NCI-H2107 treated with DMSO at 0.1 percent for 48 hours (cell line): Measurements from ENCODE around the gene TTLL10.

ENCODE experiments used
- DNase-seq: peaks from one replicate; lab custom pipeline; 2025; ENCODE audit not compliant: unreplicated experiment; lab: John Stamatoyannopoulos, UW

Gene TTLL10

DNA sequence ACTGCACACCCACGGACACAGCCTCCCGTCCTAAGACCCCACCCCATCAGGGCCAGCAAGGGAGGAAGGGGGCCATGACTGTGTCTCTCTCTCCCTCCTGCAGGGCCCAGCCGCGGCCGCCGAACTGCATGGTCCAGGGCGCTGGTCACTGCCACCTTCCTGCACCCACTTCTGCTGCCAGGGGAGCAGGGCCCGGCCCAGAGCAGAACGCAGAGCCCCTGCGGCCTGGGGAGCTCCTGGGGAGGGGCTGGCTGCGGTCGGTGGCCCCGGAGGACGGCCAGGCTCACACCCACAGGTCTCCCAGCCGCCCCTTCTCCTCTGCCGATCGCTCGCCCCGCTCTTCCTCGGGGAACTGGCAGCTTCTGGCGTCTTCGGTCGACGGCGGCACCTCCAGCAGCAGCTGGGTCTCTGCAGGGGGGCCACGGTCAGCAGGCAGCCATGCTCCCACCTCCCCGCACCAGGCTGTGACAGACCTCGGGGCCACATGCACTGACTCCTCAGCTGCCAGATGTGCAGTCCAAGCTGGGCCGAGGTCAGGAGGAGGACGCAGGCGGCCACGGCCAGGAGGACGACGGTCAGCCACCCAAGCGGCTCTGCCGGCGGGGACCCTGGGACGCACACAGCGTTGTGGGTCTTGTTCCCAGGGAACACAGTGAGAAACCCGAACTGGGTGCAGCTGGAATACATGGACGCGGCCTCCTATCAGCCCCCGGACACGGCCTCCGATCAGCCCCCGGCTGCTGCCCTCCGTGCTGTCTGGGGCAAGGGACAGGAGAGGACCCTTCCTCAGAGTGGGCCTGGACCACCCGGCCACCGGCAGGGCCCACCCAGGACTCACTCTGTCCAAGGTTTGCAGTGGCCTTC lies 30.1 kb downstream of the TTLL10 start:
- no peak for DNase-seq

- DNase-seq: no peak
Observed at GRCh38 chr1:1204425-1204920, 30.8 kb downstream of the TTLL10 start.

DNA sequence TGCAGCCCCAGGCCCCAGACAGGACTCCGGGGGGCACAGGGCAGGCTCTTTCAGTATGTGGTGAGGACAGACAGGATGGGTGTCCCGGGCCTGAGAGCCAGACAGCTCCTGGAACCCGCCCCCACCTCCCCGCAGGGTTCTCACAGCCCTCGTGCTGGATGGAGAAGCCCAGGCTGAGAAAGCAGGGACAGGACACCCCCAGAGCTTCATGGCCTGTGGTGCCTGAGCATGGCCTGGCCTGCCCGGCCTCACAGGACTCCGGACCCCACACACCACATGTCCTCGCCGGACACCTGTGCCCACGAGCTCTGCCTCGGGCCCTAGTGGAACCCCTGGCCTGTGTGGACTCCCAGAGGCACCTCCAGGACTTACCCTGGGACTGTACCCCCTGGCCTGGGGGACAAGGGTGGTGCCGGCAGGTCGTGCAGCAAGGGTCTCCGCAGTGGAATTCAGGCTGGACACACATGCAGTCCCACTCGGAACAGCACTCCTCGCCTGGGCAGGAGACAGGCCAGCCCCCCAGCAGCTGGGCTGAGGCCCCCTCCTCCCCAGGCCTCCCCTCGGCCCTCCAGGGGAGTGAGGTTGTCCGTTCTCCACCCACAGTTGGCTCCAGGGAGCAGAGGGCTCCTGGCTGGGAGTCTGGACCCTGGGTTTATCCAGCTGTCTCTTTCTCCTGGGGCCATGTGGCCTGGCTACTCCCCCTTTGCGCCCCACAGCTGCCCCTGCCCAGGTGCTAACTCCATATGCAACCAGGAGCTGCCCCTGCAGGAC lies 31.5 kb downstream of the TTLL10 start:
- no peak for DNase-seq

- DNase-seq: no peak
Observed at GRCh38 chr1:1205769-1206375, 32.2 kb downstream of the TTLL10 start.

GRCh38 chr1:1206376-1206965 lies 32.8 kb downstream of the TTLL10 start, which contains the start of gene TNFRSF18:
Gene TNFRSF18 (minus strand): TSS chr1:1206592. CDS start chr1:1206571, 21 bp downstream.
- DNase-seq: no peak

DNA sequence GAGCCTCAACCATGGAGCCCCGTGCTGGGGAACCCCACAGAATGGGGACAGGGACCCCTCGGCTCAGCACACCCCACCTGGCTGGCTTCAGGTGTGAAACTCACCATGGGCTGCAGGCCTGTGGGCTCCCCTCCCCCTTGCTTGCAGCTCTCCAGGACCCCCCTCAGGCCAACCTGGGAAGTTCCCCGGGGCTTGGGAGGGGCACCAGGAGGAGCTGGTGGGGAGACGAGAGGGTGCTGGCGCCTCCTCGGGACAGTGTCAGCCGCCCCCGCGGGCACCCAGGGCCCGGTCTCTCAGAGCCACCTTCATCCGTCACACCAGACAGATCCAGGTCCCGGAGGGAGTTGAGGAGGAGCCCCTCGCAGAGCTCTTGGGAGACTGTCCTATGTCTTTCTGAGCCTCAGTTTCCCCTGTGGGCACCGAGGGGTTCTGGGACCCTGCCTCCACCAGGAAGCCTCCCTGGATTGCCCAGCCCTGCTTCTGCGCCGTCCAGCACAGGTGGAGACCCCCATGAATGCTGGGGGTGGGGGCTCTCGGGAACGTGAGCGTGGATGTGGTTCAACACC lies 33.4 kb downstream of the TTLL10 start:
- DNase-seq: no peak

DNA sequence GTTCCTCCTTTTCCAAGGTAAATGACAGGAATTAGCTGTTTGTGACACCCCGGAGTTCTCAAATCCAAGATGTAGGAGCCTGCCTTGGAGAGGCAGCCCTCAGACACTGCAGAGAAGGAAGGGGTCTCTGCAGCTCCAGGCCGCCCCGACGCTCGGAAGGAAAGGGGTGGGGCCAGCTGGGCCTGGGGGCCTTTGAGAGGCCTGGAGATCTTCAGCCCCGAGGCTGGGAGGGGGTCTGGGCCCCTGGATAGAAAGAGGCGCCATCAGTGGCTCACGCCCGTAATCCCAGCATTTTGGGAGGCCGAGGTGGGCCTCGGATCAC lies 33.9 kb downstream of the TTLL10 start:
- no peak for DNase-seq

- DNase-seq: no peak
Observed at GRCh38 chr1:1208713-1209433, 35.2 kb downstream of the TTLL10 start.

GRCh38 chr1:1210726-1211540 lies 37.3 kb downstream of the TTLL10 start:
- DNase-seq: no peak

DNA sequence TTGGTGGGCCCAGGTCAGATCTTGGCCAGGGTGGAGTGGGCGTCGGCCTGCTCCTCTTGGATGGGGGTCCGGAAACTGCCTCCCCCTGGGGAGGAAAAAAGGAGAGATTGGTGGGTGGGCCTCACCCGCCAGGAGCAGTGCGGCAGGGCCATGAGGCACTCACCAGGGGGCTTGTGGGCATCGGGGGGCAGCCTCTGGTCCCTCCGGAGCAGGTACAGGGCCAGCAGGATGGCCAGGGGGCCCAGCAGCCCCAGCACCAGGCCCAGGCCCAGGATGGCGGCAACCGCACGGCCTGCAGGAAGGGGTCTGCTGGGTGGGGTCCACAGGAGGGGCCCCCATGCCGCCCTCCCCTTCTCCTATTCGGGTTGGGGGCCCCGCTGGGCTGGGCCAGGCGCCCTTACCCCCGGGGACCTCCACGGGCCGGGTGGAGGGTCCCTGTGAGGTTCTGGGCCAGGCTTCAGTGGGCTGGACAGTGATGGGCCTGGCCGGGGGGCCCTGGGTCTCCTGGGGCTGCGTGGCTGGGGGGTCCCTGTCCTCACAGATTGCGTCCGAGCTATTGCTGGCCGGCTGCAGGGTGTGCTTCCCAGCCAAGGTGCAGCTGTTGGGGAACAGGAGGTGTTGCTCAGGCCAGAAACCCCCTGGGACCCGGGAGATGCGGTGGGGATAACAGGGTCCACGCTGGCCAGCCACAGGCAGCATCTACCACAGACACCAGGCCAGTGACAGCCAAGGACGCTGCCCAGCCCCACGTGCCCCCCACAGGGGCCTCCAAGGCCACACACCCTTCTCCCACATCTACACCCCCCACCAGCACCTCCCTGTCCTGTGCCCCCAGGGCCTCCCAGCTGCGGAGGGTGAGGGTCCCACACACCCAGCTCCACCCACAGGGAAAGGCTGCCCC lies 38.1 kb downstream of the TTLL10 start:
- no peak for DNase-seq

GRCh38 chr1:1212780-1213344 lies 39.2 kb downstream of the TTLL10 start:
- DNase-seq: no peak

- no peak for DNase-seq
Observed at GRCh38 chr1:1213345-1214265, 39.9 kb downstream of the TTLL10 start, which contains the start of gene TNFRSF4. Gene TNFRSF4 (minus strand): TSS chr1:1214153. CDS start chr1:1214127, 26 bp downstream.

- no peak for DNase-seq
Observed at GRCh38 chr1:1215080-1215676, 41.5 kb downstream of the TTLL10 start.

DNA sequence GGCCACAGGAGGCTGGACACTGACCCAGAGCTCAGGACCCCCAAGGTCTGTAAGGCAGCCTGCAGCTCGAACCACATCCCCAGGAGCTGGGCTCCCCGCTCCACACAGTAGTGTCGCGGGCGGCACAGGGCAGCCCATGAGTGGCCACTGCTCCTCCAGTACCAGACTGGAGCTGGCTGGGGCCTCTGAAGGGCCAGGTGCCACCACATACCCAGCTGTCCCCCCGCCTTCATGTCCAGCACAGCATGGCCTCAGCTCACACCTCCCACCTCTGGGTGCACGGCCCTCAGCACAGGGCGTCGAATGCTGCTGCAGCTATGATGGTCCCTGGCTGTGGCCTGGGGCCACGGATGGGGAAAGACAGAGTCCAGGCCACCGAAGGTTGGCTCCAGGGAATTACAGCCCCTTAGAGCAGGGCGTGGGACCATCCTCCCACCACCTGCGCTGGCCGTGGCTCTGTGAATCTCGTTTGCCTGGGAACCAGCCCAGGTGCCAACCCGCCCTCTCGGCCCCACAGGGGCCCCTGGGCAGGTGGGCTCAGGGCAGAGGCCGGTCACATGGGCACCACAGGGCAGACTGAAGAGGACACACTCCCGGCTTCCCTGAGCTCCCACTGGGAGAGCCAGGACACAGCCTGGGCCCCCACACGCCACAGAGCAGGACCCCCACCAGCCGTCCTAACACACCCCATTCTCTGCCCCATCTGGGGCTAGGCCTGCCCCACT lies 42.4 kb downstream of the TTLL10 start:
- no peak for DNase-seq

- no peak for DNase-seq
Observed at GRCh38 chr1:1216770-1217620, 43.3 kb downstream of the TTLL10 start.
